Astrocyte (in vitro differentiated cells and primary cell): ENCODE results near the gene ZNF311. TPM values are rescaled to one million over a fixed set of nuclear protein-coding genes. Genes with fewer than 3 reads are reported as not detected.
A peak's percentile ranks its signal among the peaks of the same experiment; 100 is the strongest.

Experiments
- DNase-seq: peaks from one replicate; pipeline ENCODE4 v3.0.0-alpha.2; 2010; ENCODE audit warnings: low read depth
- FAIRE-seq: peaks from 2 replicates; lab custom pipeline; 2011; peaks lifted over from hg19 to GRCh38; lab: Jason Lieb, UNC
- H2AFZ ChIP-seq: 2 replicates; pipeline ENCODE4 v1.6.0; 2012; ENCODE audit warnings: low read depth, low read length, inconsistent platforms
- H3K27ac ChIP-seq: 2 replicates; pipeline ENCODE4 v1.5.1; 2011; ENCODE audit warnings: low read depth, low read length, inconsistent platforms
- H3K27me3 ChIP-seq: 2 replicates; pipeline ENCODE4 v1.6.0; 2011; ENCODE audit warnings: low read length, inconsistent platforms; ENCODE audit not compliant: insufficient read depth
- H3K36me3 ChIP-seq: 2 replicates; pipeline ENCODE4 v1.5.1; 2011; ENCODE audit warnings: low read length, inconsistent platforms; ENCODE audit not compliant: insufficient read depth
- H3K4me1 ChIP-seq: 2 replicates; pipeline ENCODE4 v1.5.1; 2011; ENCODE audit warnings: low read length, inconsistent platforms; ENCODE audit not compliant: insufficient read depth
- H3K4me2 ChIP-seq: 2 replicates; pipeline ENCODE4 v1.6.0; 2012; ENCODE audit warnings: low read length, inconsistent platforms
- H3K4me3 ChIP-seq: 2 replicates; pipeline ENCODE4 v1.5.1; 2011; ENCODE audit warnings: low read depth, mild to moderate bottlenecking, low read length, inconsistent platforms; ENCODE audit not compliant: insufficient read depth
- H3K79me2 ChIP-seq: 2 replicates; pipeline ENCODE4 v1.6.0; 2012; ENCODE audit warnings: mild to moderate bottlenecking, low read length, inconsistent platforms; ENCODE audit not compliant: insufficient read depth
- H3K9ac ChIP-seq: 2 replicates; pipeline ENCODE4 v1.6.0; 2012; ENCODE audit warnings: mild to moderate bottlenecking, low read length, inconsistent platforms
- H3K9me3 ChIP-seq: 2 replicates; pipeline ENCODE4 v1.5.1; 2012; ENCODE audit warnings: low read depth, mild to moderate bottlenecking, low read length, inconsistent platforms; ENCODE audit not compliant: insufficient read depth
- H4K20me1 ChIP-seq: 2 replicates; pipeline ENCODE4 v1.6.0; 2012; ENCODE audit warnings: low read length, inconsistent platforms; ENCODE audit not compliant: insufficient read depth
- H3K27ac Mint-ChIP-seq: one replicate; pipeline ENCODE4 v1.8.0; 2021; ENCODE audit warnings: mild to moderate bottlenecking, mixed read lengths; ENCODE audit not compliant: unreplicated experiment
- H3K27me3 Mint-ChIP-seq: one replicate; pipeline ENCODE4 v1.8.0; 2021; ENCODE audit warnings: low read depth, mixed read lengths; ENCODE audit not compliant: unreplicated experiment
- H3K36me3 Mint-ChIP-seq: one replicate; pipeline ENCODE4 v1.8.0; 2021; ENCODE audit warnings: low read depth, mixed read lengths; ENCODE audit not compliant: unreplicated experiment
- H3K4me1 Mint-ChIP-seq: one replicate; pipeline ENCODE4 v1.8.0; 2021; ENCODE audit warnings: low read depth, mixed read lengths; ENCODE audit not compliant: unreplicated experiment
- H3K4me3 Mint-ChIP-seq: one replicate; pipeline ENCODE4 v1.8.0; 2021; ENCODE audit warnings: mild to moderate bottlenecking, moderate library complexity, mixed read lengths; ENCODE audit not compliant: unreplicated experiment
- H3K9me3 Mint-ChIP-seq: one replicate; pipeline ENCODE4 v1.8.0; 2021; ENCODE audit warnings: mild to moderate bottlenecking, mixed read lengths; ENCODE audit not compliant: unreplicated experiment
- CTCF ChIP-seq: IDR thresholded peaks from 2 replicates; pipeline ENCODE4 v1.5.1; 2011; ENCODE audit warnings: low read depth, mild to moderate bottlenecking, inconsistent platforms, low read length, moderate library complexity; ENCODE audit not compliant: insufficient read depth
- EZH2 ChIP-seq: IDR thresholded peaks from 2 replicates; pipeline ENCODE4 v1.6.1; 2012; ENCODE audit warnings: mild to moderate bottlenecking, low read length, inconsistent platforms; ENCODE audit not compliant: insufficient read depth
- total RNA-seq: library from RNA; stranded (reverse); gene quantifications from 2 replicates; pipeline ENCODE4 v1.2.1, GENCODE V29; 2021

The ZNF311 gene
- total RNA-seq, 1 donor from 2014 or later, result 1.7 TPM

GRCh38 chr6:28980137-28980851 is 24.8 kb downstream of the ZNF311 start:
- peak overlapping the region; percentile 52 for H3K9ac ChIP-seq

GRCh38 chr6:28979679-28980078 is 25.4 kb downstream of the ZNF311 start:
- Histone ChIP-seq H3K27ac (no peak overlapping the region), H3K4me2 (no peak overlapping the region), H2AFZ (no peak overlapping the region), H3K27me3 (no peaks in the 10 kb centered on the region), H3K4me3 (no peak overlapping the region), H3K79me2 (no peaks in the 10 kb centered on the region), H3K9me3 (no peaks in the 10 kb centered on the region), H4K20me1 (no peaks in the 10 kb centered on the region), H3K4me1 (peaks cover 7% of the 10 kb centered on the region), H3K36me3 (no peaks in the 10 kb centered on the region), H3K9ac (no peak overlapping the region)
- Mint-ChIP-seq H3K4me1 (peaks cover 9% of the 10 kb centered on the region), H3K27ac (no peak overlapping the region), H3K4me3 (no peak overlapping the region), H3K27me3 (peaks cover 8% of the 10 kb centered on the region), H3K9me3 (no peaks in the 10 kb centered on the region), H3K36me3 (no peaks in the 10 kb centered on the region)
- FAIRE-seq (no peak), DNase-seq (no peak)
- TF ChIP-seq CTCF (no peak), EZH2 (no peak)

More at GRCh38 chr6:28980137-28980851, 24.8 kb downstream of the ZNF311 start:
- Histone ChIP-seq H3K4me3 (peak overlapping the region; percentile 99), H4K20me1 (no peaks in the 10 kb centered on the region), H3K4me2 (peak overlapping the region; percentile 95), H2AFZ (peak overlapping the region; percentile 91), H3K79me2 (no peaks in the 10 kb centered on the region), H3K27ac (no peak overlapping the region), H3K9me3 (no peaks in the 10 kb centered on the region), H3K27me3 (no peaks in the 10 kb centered on the region), H3K36me3 (no peaks in the 10 kb centered on the region), H3K4me1 (peaks cover 11% of the 10 kb centered on the region)
- Mint-ChIP-seq H3K4me1 (peaks cover 12% of the 10 kb centered on the region), H3K9me3 (no peaks in the 10 kb centered on the region), H3K4me3 (peak overlapping the region; percentile 94), H3K27ac (peak overlapping the region; percentile 82), H3K27me3 (peaks cover 5% of the 10 kb centered on the region), H3K36me3 (no peaks in the 10 kb centered on the region)
- TF ChIP-seq EZH2 (no peak), CTCF (no peak)
- DNase-seq (no peak), FAIRE-seq (no peak)

DNA sequence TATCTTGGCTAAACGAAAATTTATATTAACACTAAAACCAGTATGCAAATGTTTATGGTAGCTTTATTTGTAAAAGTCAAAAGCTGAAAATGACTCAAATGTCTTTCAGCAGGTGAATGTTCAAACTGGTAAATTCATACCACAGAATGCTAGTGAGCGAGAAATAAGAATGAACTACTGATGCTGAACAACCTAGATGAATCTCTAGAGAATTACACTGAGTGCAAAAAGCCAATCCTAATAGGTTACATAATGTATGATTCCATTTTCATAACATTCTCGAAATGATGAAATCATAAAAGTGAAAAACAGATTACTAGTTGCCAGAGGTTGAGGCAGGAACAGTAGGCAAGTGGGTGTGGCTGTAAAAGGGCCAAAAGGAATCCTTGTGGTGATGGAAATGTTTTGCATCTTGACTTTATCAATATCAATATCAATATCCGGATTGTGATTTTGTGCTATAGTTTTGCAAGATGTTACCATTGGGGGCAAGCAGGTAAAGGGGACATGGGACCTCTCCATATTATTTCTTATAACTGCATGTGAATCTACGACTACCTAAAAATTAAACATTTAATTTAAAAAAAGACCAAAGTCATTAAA is 26.1 kb downstream of the ZNF311 start:
- Mint-ChIP-seq H3K27me3 (peaks cover 12% of the 10 kb centered on the region), H3K27ac (no peak overlapping the region), H3K4me3 (no peak overlapping the region), H3K36me3 (no peaks in the 10 kb centered on the region), H3K9me3 (no peaks in the 10 kb centered on the region), H3K4me1 (peaks cover 7% of the 10 kb centered on the region)
- Histone ChIP-seq H3K79me2 (no peaks in the 10 kb centered on the region), H3K4me2 (no peak overlapping the region), H3K9me3 (no peaks in the 10 kb centered on the region), H3K4me1 (peaks cover 7% of the 10 kb centered on the region), H3K27ac (no peak overlapping the region), H4K20me1 (no peaks in the 10 kb centered on the region), H3K27me3 (no peaks in the 10 kb centered on the region), H2AFZ (no peak overlapping the region), H3K9ac (no peak overlapping the region), H3K4me3 (no peak overlapping the region), H3K36me3 (no peaks in the 10 kb centered on the region)
- FAIRE-seq (no peak), DNase-seq (no peak)
- no peak for TF ChIP-seq CTCF
- no peak for TF ChIP-seq EZH2
